Fibroblast of the aortic adventitia (primary cell): ENCODE measurements around the gene GSG1. TPM values are rescaled to one million over a fixed set of nuclear protein-coding genes. Genes with fewer than 3 reads are reported as not detected.

Source experiments
- DNase-seq: peaks from one replicate; pipeline ENCODE4 v3.0.0-alpha.2; 2010; ENCODE audit warnings: low read depth
- H3K4me3 ChIP-seq: 2 replicates; pipeline ENCODE4 v1.5.1; 2011; ENCODE audit warnings: low read depth, mild to moderate bottlenecking, control low read depth, low read length, moderate library complexity
- CTCF ChIP-seq: IDR thresholded peaks from 2 replicates; pipeline ENCODE4 v1.5.1; 2011; ENCODE audit warnings: mild to moderate bottlenecking, low read length, control low read depth, inconsistent platforms; ENCODE audit not compliant: insufficient read depth
- total RNA-seq: library from RNA; depleted of rRNA; stranded (reverse); fragments of >200 nt; gene quantifications from 2 replicates; pipeline ENCODE4 v1.2.3, GENCODE V29; 2012; ENCODE audit warnings: low replicate concordance

The GSG1 gene
- total RNA-seq, 1 donor: 0.45 TPM

- H3K4me3 ChIP-seq: no peak overlapping the region
- no peak for TF ChIP-seq CTCF
These were observed 30.4 kb upstream of the GSG1 start for GRCh38 chr12:13133886-13134285.

GRCh38 chr12:13130981-13131380 lies 27.5 kb upstream of the GSG1 start:
- TF ChIP-seq CTCF: no peak
- H3K4me3 ChIP-seq: peak overlapping the region; percentile 23
- peak; percentile 55 for DNase-seq

More at GRCh38 chr12:13133886-13134285, 30.4 kb upstream of the GSG1 start:
- DNase-seq: no peak

- no peak overlapping the region for H3K4me3 ChIP-seq
- no peak for DNase-seq
- TF ChIP-seq CTCF: no peak
These were observed 25.0 kb upstream of the GSG1 start for GRCh38 chr12:13128291-13128965.

GRCh38 chr12:13127444-13127843 lies 24.0 kb upstream of the GSG1 start:
- no peak for TF ChIP-seq CTCF
- no peak for DNase-seq
- no peak overlapping the region for H3K4me3 ChIP-seq

- no peak for TF ChIP-seq CTCF
- DNase-seq: no peak
- H3K4me3 ChIP-seq: no peak overlapping the region
These were observed 23.0 kb upstream of the GSG1 start for GRCh38 chr12:13126494-13126893.

GRCh38 chr12:13125996-13126395 lies 22.5 kb upstream of the GSG1 start:
- no peak overlapping the region for H3K4me3 ChIP-seq
- DNase-seq: no peak
- TF ChIP-seq CTCF: no peak
